ENCODE data around the gene SALL4.
"Not testable (repeated sequence)": the region's sequence is repeated elsewhere in the genome, so short reads cannot be mapped to it uniquely, and the experiment has no call there.

DNA sequence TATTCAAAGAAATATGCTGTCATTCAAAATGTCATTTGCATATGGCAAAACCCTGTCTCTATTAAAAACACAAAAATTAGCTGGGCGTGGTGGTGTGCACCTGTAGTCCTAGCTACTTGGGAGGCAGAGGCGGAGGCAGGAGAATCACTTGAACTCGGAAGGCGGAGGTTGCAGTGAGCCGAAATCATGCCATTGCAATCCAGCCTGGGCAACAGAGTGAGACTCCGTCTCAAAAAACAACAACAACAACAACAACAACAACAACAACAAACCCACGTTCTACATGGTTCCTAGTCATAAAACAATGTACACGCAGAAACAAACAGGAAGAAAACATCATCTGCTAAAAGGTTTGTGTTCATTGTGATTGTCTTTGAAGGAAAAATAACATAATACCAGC, 49.1 kb downstream of the SALL4 start:
- TF ChIP-seq, protein P1, sequence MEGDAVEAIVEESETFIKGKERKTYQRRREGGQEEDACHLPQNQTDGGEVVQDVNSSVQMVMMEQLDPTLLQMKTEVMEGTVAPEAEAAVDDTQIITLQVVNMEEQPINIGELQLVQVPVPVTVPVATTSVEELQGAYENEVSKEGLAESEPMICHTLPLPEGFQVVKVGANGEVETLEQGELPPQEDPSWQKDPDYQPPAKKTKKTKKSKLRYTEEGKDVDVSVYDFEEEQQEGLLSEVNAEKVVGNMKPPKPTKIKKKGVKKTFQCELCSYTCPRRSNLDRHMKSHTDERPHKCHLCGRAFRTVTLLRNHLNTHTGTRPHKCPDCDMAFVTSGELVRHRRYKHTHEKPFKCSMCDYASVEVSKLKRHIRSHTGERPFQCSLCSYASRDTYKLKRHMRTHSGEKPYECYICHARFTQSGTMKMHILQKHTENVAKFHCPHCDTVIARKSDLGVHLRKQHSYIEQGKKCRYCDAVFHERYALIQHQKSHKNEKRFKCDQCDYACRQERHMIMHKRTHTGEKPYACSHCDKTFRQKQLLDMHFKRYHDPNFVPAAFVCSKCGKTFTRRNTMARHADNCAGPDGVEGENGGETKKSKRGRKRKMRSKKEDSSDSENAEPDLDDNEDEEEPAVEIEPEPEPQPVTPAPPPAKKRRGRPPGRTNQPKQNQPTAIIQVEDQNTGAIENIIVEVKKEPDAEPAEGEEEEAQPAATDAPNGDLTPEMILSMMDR (conservative IDR thresholded peaks at IDR 0.05; ENCODE audit: low read length) = not testable (repeated sequence)
- TF ChIP-seq EZH2phosphoT487 (IDR thresholded peaks at IDR 0.05; ENCODE audit: borderline replicate concordance) = not testable (repeated sequence)
